ENCODE data around the gene KRTAP1-5.
"Not testable (repeated sequence)": the region's sequence is repeated elsewhere in the genome, so short reads cannot be mapped to it uniquely, and the experiment has no call there.

The KRTAP1-5 gene, protein sequence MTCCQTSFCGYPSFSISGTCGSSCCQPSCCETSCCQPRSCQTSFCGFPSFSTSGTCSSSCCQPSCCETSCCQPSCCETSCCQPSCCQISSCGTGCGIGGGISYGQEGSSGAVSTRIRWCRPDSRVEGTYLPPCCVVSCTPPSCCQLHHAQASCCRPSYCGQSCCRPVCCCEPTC

DNA sequence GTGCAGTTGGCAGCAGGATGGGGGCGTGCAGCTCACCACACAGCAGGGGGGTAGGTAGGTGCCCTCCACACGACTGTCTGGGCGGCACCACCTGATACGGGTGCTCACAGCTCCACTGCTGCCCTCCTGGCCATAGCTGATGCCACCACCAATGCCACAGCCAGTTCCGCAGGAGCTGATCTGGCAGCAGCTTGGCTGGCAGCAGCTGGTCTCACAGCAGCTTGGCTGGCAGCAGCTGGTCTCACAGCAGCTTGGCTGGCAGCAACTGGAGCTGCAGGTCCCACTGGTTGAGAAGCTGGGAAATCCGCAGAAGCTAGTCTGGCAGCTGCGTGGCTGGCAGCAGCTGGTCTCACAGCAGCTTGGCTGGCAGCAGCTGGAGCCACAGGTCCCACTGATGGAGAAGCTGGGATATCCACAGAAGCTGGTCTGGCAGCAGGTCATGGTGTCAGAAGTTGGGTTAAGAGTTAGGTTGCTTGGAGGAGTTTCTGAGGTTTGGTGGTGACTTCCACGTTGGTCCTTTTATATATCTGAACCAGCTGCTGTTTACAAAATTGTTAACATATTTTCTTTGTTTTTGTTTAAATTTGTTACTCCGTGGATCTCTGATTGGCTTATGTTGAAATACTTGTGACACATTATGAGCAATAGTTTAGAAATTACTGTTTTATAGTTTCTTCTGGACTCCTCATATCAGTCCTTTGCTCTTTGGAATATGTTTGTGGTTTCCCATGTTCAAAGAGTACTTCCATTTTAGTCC is at the start of gene KRTAP1-5:
TSS of gene KRTAP1-5 (minus strand) at position 494 of the 757 bp plus-strand sequence. CDS start at position 441, 53 bp downstream.
- in situ Hi-C loops (cut with HindIII; ENCODE audit: low sequenced_read_pairs) = no loop called here

DNA sequence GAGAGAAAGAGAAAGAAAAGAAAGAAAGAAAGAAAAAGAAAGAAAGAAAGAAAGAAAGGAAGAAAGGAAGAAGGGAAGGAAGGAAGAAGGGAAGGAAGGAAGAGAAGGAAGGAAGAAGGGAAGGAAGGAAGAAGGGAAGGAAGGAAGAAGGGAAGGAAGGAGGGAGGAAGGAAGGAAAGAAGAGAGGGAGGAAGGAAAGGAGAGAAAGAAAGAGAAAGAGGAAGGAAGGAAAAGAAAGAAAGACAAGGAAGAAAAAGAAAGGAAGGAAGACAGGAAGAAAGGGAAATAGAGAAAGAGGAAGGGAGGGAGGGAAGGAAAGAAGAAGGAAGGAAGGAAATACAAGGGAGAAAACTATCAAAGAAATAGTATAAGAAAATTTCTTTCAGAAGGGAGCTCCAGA is 49.8 kb upstream of the KRTAP1-5 start:
- in situ Hi-C loops (cut with HindIII; ENCODE audit: low sequenced_read_pairs) = no loop called here

DNA sequence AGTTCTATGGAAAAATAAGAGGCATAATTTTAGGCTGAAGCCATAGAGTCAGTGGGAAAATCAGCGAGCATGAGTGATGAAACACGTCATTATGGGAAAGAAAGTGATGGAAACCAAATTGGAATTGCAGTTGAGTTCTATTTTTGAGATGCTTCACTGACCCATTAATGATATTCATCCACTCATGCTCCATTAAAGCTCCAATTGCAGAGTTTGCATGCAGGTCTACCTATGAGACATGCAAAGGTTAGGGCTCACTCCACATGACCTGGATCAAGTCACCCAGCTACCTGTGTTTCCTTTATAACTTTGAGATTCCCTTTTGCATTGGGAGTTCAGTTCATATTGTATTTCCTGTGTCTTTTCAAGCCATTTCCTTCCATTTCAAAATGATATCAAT is 46.7 kb upstream of the KRTAP1-5 start:
- in situ Hi-C loops (cut with HindIII; ENCODE audit: low sequenced_read_pairs) = no loop called here

DNA sequence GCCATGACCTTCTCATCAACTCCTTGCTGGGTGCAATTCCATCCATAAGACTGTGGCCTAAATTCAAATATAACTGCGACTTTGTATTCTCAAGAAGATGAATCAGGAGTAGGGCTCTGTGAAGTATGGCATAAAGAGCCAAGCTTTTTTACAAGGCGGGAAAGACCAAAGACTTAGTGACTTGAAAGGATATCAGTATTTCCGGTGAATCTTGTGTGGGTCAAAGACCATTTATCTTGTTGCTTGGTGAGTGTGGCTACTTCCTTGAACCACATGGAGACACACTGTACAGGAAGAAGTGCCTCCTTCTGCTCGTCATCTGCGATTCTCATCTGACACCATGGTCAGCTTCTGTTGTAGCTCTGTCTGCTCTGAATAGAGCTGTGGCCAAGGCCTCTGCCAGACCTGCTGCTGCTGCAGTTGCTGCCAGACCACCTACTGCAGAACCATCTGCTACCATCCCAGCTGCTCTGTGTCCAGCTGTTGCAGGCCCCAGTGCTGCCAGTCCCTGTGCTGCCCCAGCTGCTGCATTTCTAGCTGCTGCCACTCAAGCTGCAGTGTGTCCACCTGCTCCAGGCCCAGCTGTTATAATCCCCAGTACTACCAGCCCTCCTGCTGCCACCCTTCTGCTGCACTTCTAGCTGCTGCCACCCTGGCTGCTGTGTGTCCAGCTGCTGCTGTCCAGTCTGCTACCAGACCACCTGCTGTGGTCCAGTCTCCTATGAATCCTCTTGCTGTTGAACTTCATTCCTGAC is 44.8 kb upstream of the KRTAP1-5 start:
- in situ Hi-C loops (cut with HindIII; ENCODE audit: low sequenced_read_pairs) = no loop called here

DNA sequence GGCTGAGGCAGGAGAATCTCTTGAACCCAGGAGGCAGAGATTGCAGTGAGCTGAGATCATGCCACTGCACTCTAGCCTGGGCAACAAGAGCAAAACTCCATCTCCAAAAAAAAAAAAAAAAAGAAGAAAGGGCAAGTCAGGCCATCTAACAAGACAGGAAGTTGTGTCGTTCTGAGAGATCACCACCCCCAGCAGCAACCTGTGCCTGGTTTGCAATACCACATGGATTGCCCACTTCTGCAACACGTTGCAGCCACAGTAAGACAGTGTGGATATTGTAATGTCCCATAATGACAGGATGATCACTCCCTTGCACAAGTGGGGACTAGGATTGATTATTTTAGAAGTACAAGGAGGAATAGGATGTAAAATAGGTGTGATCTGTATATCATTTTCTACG is 42.0 kb upstream of the KRTAP1-5 start:
- in situ Hi-C loops (cut with HindIII; ENCODE audit: low sequenced_read_pairs) = no loop called here

DNA sequence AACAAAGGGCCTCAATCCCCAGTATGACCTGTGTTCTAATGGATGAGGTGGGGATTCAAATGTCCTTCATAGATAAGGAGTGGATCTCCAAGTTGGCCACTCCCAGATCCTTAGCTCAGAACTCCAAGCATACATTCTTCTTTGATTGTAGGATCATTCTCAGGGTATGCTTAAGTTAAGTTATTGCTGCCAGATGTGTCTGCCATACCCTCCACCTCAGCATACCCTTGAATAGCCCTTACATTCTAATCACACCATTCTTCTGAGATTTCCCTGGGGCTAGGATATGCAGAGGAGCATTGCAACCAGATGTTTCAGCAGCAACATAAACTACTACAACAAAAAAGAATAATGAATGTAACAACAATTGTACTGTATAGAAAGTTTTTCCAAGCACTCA is 40.3 kb upstream of the KRTAP1-5 start:
- in situ Hi-C loops (cut with HindIII; ENCODE audit: low sequenced_read_pairs) = no loop called here

DNA sequence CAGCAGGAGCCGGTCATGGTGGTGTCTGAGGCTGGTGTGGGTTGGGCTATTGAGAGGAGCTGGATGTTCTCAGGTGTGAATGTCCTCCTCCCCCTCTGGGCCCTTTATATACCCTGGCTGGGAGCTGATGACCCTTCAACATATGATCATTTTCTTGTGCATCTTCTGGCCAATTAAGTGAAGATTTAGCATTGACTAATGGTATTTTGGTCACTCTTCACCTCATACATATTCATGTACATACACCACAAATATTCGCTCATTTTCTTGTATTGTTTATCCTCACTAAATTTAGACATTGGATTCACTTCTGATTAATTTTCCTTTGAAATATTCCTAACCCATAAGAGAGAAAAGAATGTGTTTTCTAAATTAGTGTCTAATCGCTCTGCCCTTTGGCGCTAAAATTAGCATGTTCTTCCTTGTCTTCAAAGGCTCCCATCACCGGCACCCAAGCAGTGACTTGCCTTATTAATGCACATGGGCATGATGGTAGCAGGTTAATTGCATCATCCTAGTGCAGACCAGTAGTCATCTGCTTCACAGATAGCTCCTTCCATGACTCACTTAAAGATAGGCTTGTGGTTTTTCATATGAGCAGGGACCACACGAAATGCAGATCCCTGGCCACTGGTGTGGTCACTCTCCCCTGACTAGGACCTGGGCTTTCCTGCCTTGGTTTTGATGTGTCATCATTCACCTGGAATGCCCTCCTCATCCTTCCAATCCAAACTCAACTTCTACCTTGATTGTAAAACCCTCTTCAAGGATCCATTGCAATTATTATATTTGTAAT is 39.0 kb upstream of the KRTAP1-5 start, which contains the start of gene KRTAP2-4:
TSS of gene KRTAP2-4 (minus strand) at position 51 of the 796 bp plus-strand sequence. CDS start at position 17, 34 bp downstream.
- in situ Hi-C loops (cut with HindIII; ENCODE audit: low sequenced_read_pairs) = no loop called here

DNA sequence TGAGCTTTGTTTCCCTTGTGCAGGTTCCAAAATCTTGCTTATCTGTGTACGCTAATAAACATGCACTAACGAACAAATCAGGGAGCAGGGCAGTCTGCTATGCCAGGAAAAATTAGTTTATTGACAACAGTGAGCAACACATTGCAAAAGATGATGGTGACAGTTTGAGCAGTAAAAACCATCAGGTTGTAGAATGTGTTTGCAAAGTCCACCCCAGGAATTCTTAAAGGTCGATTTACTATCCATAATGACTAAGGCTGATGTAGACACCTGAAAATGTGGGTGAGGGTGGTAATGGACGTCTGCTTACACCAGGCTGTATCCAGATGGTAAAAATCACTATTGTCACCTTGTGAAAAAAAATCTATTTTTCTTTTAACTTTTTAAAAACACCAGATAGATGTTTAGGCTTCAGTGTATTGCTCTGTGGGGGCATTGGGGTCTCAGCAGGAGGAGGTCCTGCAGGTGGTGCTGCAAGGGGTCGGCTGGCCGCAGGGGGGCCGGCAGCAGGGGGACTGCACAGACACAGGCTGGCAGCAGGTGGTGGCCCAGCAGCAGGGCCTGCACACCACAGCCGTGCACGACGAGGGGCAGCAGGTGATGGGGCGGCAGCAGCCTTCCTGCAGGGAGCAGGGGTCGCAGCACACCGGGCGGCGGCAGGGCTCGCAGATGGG is 38.1 kb upstream of the KRTAP1-5 start:
- in situ Hi-C loops (cut with HindIII; ENCODE audit: low sequenced_read_pairs) = not testable (repeated sequence)

DNA sequence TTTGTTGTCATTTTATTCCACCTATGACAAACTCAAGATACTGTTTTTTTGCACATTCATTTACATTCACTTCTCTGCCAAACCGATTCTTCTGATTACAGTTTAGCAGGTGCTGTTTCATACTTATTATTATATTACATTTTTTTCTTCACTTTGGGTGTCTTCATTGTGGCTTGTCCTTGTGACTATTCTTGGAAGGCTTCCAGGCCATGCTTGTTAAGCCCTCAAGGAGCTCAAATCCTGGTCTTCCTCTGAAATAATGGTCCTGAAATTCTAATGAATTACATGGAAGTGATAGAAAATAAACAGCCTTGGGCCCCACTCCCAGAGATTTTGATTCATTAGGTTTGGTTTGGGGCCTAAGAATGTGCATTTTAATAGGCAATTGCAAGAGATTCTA is 37.3 kb upstream of the KRTAP1-5 start:
- in situ Hi-C loops (cut with HindIII; ENCODE audit: low sequenced_read_pairs) = no loop called here

DNA sequence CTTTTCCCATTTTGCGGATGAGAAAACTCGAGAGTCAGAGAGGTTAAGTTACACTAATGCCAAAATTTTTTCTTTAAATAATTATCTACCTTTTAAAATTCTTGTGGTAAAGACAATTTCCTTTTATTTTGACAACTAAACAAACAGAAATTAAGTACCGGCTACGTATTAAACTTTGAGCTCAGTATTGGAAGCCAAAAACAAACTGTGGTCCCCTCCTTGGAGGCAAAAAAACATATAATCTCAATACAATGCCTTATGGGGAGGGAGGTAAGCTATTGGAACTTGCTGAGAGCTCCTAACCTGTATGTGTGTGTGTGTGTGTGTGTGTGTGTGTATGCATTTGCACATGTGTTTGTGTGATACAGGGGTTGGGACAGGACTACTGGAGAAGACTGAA is 36.4 kb upstream of the KRTAP1-5 start:
- in situ Hi-C loops (cut with HindIII; ENCODE audit: low sequenced_read_pairs) = no loop called here

DNA sequence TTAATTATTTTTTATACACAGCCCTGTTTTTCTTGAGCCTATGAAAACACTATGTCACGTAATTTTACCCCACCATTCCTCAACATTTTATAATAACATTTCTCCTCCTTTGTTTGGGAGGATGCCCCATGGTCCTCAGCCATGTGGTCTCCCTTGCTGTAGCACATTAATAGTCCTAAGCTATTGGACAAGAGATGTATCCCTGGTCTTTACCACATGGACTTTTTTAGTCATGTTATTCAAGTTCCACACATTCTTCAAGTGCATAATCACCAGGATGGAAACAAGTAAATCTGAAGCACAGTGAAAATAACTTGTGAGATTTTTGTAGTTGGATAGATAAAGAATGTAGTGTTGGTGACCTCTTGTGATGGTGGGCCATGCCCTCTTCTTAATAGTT is 35.0 kb upstream of the KRTAP1-5 start:
- in situ Hi-C loops (cut with HindIII; ENCODE audit: low sequenced_read_pairs) = no loop called here

DNA sequence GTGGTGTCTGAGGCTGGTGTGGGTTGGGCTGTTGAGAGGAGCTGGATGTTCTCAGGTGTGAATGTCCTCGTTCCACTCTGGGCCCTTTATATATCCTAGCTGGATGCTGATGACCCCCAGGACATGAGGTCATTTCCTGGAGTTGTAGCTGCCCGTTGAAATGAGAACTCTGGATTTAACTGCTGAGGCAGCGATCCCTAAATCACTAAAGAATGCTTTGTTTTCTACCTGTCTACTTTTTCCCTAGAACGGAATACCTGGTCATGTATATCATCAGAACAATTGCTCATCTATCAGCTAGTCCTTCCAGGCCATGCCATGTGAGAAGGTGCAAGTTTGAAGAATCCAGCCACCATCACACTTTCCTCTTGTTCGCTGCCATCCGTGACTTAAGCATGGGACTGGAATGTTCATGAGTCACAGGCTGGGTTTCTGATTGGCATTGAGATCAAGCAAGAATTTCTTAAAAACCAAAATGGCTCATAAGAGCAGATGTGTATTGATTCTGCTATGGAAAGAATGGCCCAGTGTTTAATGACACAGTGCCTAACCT is 33.1 kb upstream of the KRTAP1-5 start, which contains the start of gene KRTAP2-3:
TSS of gene KRTAP2-3 (minus strand) at position 63 of the 553 bp plus-strand sequence. CDS start 64 bp downstream, outside the sequence.
- in situ Hi-C loops (cut with HindIII; ENCODE audit: low sequenced_read_pairs) = no loop called here

DNA sequence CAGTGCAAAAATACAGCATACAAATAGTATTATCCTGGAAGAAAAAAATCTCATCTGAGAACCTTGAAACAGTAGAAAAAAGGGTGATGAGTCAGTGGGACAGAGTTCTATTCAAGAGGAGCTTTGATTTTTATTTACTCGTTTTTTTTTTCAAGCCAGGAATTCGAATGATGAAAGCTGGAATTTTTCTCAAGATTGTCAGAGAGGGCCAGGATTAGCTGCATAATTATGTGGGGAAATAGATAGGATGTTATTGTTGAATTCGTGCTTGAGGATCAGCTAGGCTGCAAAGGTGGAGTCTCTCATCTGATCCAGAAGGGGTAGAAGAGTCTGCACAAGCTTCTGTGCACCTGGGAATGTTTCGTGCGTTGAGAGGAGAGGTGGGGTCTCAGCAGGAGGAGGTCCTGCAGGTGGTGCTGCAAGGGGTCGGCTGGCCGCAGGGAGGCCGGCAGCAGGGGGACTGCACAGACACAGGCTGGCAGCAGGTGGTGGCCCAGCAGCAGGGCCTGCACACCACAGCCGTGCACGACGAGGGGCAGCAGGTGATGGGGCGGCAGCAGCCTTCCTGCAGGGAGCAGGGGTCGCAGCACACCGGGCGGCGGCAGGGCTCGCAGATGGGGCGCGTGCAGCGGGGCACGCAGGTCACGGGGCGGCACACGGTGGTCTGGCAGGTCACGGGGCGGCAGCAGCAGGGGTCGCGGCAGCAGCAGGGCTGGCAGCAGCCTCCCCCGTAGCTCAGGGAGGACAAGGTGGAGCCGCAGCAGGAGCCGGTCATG is 32.5 kb upstream of the KRTAP1-5 start:
- in situ Hi-C loops (cut with HindIII; ENCODE audit: low sequenced_read_pairs) = not testable (repeated sequence)

DNA sequence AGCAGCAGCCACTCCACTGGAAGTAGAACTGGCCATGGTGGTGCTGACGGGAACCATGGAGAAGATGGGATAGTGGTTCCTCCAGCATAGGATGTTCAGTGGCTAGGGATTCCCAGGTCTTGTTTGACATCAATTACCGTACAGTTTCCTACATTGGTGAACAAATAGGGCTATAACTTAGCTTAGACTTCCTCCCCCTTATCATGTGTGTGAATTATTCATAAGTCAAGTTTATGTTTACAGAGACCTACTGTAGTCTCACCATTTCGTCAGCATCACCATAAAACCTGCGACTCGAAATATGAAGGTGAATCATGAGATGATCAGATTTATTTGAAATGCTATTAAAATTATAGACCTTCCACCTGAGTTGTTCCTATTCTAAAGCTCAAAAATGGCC is 31.7 kb upstream of the KRTAP1-5 start:
- in situ Hi-C loops (cut with HindIII; ENCODE audit: low sequenced_read_pairs) = no loop called here

DNA sequence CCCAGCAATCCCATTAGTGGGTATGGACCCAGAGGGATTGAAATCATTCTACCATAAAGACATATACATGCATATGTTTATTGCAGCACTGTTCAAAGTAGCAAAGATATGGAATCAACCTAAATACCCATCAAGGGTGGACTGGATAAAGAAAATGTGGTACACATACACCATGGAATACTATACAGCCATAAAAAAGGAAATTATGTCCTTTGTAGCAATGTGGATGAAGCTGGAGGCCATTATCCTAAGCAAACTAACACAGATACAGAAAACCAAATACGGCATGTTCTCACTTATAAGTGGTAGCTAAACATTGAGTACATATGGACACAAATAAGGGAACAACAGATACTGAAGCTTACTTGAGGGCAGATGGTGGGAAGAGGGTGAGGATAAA is 30.5 kb upstream of the KRTAP1-5 start:
- in situ Hi-C loops (cut with HindIII; ENCODE audit: low sequenced_read_pairs) = no loop called here

DNA sequence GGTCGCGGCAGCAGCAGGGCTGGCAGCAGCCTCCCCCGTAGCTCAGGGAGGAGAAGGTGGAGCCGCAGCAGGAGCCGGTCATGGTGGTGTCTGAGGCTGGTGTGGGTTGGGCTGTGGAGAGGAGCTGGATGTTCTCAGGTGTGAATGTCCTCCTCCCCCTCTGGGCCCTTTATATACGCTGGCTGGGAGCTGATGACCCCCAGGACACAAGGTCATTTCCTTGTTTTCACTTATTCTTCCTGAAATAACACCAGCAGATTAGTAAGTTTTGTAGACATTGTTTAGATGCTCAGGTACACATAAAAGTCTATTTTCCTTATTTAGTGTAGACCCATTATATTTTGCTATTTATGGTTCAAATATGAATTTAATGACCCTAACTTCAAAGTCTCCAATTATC is 28.1 kb upstream of the KRTAP1-5 start, which contains the start of gene KRTAP2-2:
TSS of gene KRTAP2-2 (minus strand) at position 101 of the 400 bp plus-strand sequence. CDS start at position 82, 19 bp downstream.
- in situ Hi-C loops (cut with HindIII; ENCODE audit: low sequenced_read_pairs) = not testable (repeated sequence)

DNA sequence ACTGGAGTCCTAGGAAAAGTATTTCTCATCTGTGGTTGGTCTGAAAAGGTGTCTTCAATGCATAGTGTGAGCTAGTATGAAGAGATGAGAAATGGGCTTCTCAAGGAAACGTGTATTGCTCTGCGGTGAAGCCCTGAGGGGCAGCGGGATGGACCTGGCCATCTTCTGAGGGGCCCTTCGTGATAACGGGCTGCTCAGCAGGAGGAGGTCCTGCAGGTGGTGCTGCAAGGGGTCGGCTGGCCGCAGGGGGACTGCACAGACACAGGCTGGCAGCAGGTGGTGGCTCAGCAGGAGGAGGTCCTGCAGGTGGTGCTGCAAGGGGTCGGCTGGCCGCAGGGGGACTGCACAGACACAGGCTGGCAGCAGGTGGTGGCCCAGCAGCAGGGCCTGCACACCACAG is 27.5 kb upstream of the KRTAP1-5 start:
- in situ Hi-C loops (cut with HindIII; ENCODE audit: low sequenced_read_pairs) = not testable (repeated sequence)

DNA sequence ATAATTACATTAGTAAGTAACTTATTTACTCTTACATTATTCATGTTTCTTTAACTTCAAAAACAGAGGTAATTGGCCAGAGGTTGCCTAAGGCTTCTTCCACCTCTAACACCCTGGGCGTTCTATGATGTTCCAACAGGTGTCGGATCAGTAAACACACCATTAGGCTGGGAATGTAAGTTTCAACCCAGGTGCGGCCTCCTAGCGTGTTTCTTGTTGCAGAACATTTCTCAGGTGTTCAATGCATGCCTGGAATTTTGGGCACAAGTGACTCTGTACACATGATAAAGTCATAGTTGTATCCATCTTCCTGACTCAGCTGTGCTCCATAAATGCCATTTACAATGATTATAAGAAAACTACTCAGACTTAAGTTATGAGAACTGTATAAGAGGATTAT is 27.0 kb upstream of the KRTAP1-5 start:
- in situ Hi-C loops (cut with HindIII; ENCODE audit: low sequenced_read_pairs) = no loop called here

DNA sequence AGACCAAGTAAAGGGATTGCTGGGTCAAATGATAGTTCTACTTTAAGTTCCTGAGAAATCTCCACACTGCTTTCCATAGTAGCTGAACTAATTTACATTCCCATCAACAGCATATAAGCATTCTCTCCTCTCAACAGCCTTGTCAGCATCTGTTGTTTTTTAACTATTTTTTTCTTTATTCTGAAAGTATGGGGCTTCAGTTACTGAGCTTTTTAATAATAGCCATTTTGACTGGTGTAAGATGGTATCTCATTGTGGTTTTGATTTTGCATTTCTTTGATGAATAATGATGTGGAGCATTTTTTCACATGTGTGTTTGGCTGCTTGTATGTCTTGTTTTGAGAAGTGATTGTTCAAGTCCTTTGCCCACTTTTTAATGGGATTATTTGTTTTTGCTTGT is 25.6 kb upstream of the KRTAP1-5 start:
- in situ Hi-C loops (cut with HindIII; ENCODE audit: low sequenced_read_pairs) = no loop called here

Measured in endothelial cell of hepatic sinusoid (primary cell).